ENCODE data around the gene SLC38A1. TPM values are rescaled to one million over a fixed set of nuclear protein-coding genes. Genes with fewer than 3 reads are reported as not detected.
"Not testable (repeated sequence)": the region's sequence is repeated elsewhere in the genome, so short reads cannot be mapped to it uniquely, and the experiment has no call there.

The SLC38A1 gene
- polyA plus RNA-seq, 1 experiment, result 76.8 TPM

GRCh38 chr12:46168426-46168825, 100.4 kb downstream of the SLC38A1 start:
- POLR2A ChIA-PET, result interaction anchor here (0.6 kb wide), 1 partner anchor 426 kb away, joined by 6 read pairs; no protein-coding TSS in a partner anchor
- no peak for DNase-seq (ENCODE audit: low read depth)
- TF ChIP-seq CTCF (IDR thresholded peaks at IDR 0.05; ENCODE audit: insufficient read depth, low read depth, low read length), result no peak
- Histone ChIP-seq H3K27me3 (ENCODE audit: control insufficient read depth, insufficient read depth, low read length) (0 out of 2 replicates have a peak, but pooled peaks cover 1% of the 10 kb centered on the region), H3K4me3 (ENCODE audit: low read depth, low read length) (no peak overlapping the region), H3K36me3 (ENCODE audit: control insufficient read depth, insufficient read depth, low read length) (no peaks in the 10 kb centered on the region)
- CTCF ChIA-PET, result no interaction called here

DNA sequence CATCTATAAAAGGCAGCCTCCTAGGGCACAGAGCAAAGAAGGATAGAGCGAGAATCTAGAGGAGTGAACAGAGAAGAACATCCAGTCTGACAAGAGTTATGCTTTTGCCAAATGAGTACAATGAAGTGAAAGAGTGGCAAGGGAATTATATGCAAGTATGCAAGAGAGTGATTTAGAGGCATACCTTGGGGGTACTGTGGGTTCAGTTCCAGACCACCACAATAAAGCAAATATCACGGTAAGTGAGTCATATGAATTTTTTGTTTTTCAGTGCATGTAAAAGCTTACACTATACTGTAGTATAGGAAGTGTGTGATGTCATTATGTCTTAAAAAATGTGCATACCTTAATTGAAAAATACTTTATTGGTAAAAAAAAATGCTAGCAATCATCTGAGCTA, 101.4 kb downstream of the SLC38A1 start:
- TF ChIP-seq CTCF (IDR thresholded peaks at IDR 0.05; ENCODE audit: insufficient read depth, low read depth, low read length), result no peak
- Histone ChIP-seq H3K36me3 (ENCODE audit: control insufficient read depth, insufficient read depth, low read length) (no peaks in the 10 kb centered on the region), H3K27me3 (ENCODE audit: control insufficient read depth, insufficient read depth, low read length) (0 out of 2 replicates have a peak, but pooled peaks cover 1% of the 10 kb centered on the region), H3K4me3 (ENCODE audit: low read depth, low read length) (no peak overlapping the region)
- CTCF ChIA-PET, result interaction anchor here (0.6 to 2.1 kb wide), 4 partner anchors 13 to 495 kb away, joined by 3 to 5 read pairs (median 4); no protein-coding TSS in a partner anchor
- POLR2A ChIA-PET, result no interaction called here
- DNase-seq (ENCODE audit: low read depth), result no peak

DNA sequence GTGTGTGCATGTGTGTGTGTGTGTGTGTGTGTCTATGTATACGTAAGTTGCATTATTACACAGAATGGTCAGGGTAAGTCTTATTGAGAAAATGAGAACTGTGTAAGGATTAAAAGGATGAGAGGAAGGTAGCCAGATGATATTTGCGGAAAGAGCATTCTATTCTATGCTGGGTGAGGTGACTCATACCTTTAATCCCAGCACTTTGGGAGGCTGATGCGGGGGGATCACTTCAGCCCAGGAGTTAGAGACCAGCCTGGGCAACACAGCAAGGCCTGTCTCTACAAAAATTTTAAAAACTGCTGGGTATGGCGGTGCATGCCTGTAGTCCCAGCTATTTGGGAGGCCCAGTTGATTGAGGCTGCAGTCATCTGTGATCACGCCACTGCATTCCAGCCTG, 103.7 kb downstream of the SLC38A1 start:
- no peak overlapping the region for H3K4me3 ChIP-seq (ENCODE audit: low read depth, low read length)
- no peak for TF ChIP-seq CTCF (IDR thresholded peaks at IDR 0.05; ENCODE audit: insufficient read depth, low read depth, low read length)
- ChIA-PET POLR2A (no interaction called here), CTCF (no interaction called here)
- H3K36me3 ChIP-seq (ENCODE audit: control insufficient read depth, insufficient read depth, low read length), result no peaks in the 10 kb centered on the region
- 0 out of 2 replicates have a peak, but pooled peaks cover 1% of the 10 kb centered on the region for H3K27me3 ChIP-seq (ENCODE audit: control insufficient read depth, insufficient read depth, low read length)
- no peak for DNase-seq (ENCODE audit: low read depth)

- no peak for DNase-seq (ENCODE audit: low read depth)
- H3K4me3 ChIP-seq (ENCODE audit: low read depth, low read length), result no peak overlapping the region
- TF ChIP-seq CTCF (IDR thresholded peaks at IDR 0.05; ENCODE audit: insufficient read depth, low read depth, low read length), result no peak
- POLR2A ChIA-PET, result no interaction called here
- CTCF ChIA-PET, result interaction anchor here (0.8 kb wide), 1 partner anchor 494 kb away, joined by 3 read pairs; no protein-coding TSS in a partner anchor
- no peaks in the 10 kb centered on the region for H3K36me3 ChIP-seq (ENCODE audit: control insufficient read depth, insufficient read depth, low read length)
- H3K27me3 ChIP-seq (ENCODE audit: control insufficient read depth, insufficient read depth, low read length), result 0 out of 2 replicates have a peak, but pooled peaks cover 1% of the 10 kb centered on the region
Observed at GRCh38 chr12:46164186-46164761, 104.6 kb downstream of the SLC38A1 start.

DNA sequence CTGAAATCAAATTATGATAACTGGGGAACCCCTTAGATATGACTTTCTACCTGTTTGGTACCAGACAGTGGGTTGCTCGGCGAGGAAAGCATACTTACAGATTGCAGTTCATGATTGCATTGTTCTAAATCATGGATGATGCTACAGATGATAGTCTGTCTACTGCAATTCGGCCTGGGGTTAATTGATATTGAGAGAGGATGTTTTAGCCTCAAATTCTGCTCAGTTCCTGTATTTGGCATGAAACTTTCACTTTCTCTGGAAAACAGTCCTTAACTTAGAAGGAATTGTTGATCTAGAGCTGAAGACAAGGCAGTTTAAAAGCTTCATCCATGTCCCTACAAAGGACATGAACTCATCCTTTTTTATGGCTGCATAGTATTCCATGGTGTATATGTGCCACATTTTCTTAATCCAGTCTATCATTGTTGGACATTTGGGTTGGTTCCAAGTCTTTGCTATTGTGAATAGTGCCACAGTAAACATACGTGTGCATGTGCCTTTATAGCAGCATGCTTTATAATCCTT, 106.2 kb downstream of the SLC38A1 start:
- POLR2A ChIA-PET; CTCF ChIA-PET; H3K4me3 ChIP-seq (ENCODE audit: low read depth, low read length): not testable (repeated sequence)

More for the DNA sequence above, 106.2 kb downstream of the SLC38A1 start:
- H3K27me3 ChIP-seq (ENCODE audit: control insufficient read depth, insufficient read depth, low read length); H3K36me3 ChIP-seq (ENCODE audit: control insufficient read depth, insufficient read depth, low read length); DNase-seq (ENCODE audit: low read depth): not testable (repeated sequence)
